Neural progenitor cell (in vitro differentiated cells): ENCODE measurements around the gene EIF4ENIF1. TPM values are rescaled to one million over a fixed set of nuclear protein-coding genes. Genes with fewer than 3 reads are reported as not detected.

Source experiments
- DNase-seq: peaks from one replicate; pipeline ENCODE4 v3.0.0-alpha.2; 2016; ENCODE audit warnings: low spot score
- H2AFZ ChIP-seq: fragments of 200-600 bp; sonication (generic); replicated peaks from 2 replicates; pipeline ENCODE4 v1.6.1; 2016; ENCODE audit warnings: antibody characterized with exemption
- H3F3A ChIP-seq: fragments of 200-600 bp; sonication (generic); 2 replicates; pipeline ENCODE4 v1.6.1; 2016; ENCODE audit warnings: antibody characterized with exemption, low read depth
- H3K27ac ChIP-seq: fragments of 200-600 bp; sonication (generic); 2 replicates; pipeline ENCODE4 v1.5.1; 2016; ENCODE audit warnings: mild to moderate bottlenecking
- H3K27me3 ChIP-seq: fragments of 200-600 bp; sonication (generic); 2 replicates; pipeline ENCODE4 v1.6.1; 2016; ENCODE audit warnings: mild to moderate bottlenecking, moderate library complexity
- H3K36me3 ChIP-seq: fragments of 200-600 bp; sonication (generic); 2 replicates; pipeline ENCODE4 v1.5.1; 2016
- H3K4me1 ChIP-seq: fragments of 200-600 bp; sonication (generic); 2 replicates; pipeline ENCODE4 v1.6.1; 2016; ENCODE audit warnings: mixed run types
- H3K4me2 ChIP-seq: fragments of 200-600 bp; sonication (generic); 2 replicates; pipeline ENCODE4 v1.6.1; 2016
- H3K4me3 ChIP-seq: fragments of 200-600 bp; sonication (generic); 2 replicates; pipeline ENCODE4 v1.5.1; 2016
- H3K79me2 ChIP-seq: fragments of 200-600 bp; sonication (generic); 2 replicates; pipeline ENCODE4 v1.6.1; 2016; ENCODE audit warnings: low read depth
- H3K9ac ChIP-seq: fragments of 200-600 bp; sonication (generic); 2 replicates; pipeline ENCODE4 v1.6.1; 2016
- H3K9me3 ChIP-seq: fragments of 200-600 bp; sonication (generic); 2 replicates; pipeline ENCODE4 v1.5.1; 2016; ENCODE audit warnings: low read depth
- H4K20me1 ChIP-seq: fragments of 200-600 bp; sonication (generic); 2 replicates; pipeline ENCODE4 v1.6.1; 2016; ENCODE audit warnings: low read depth
- H3K27ac Mint-ChIP-seq: 3 replicates; pipeline ENCODE4 v1.8.0; 2021; ENCODE audit warnings: mixed read lengths
- H3K27me3 Mint-ChIP-seq: 2 replicates; pipeline ENCODE4 v1.8.0; 2022; ENCODE audit warnings: low read depth, mild to moderate bottlenecking, inconsistent platforms, moderate library complexity, mixed read lengths; ENCODE audit not compliant: insufficient read depth
- H3K36me3 Mint-ChIP-seq: 3 replicates; pipeline ENCODE4 v1.8.0; 2021; ENCODE audit warnings: mixed read lengths
- H3K4me1 Mint-ChIP-seq: 3 replicates; pipeline ENCODE4 v1.8.0; 2021; ENCODE audit warnings: mixed read lengths
- H3K4me3 Mint-ChIP-seq: 3 replicates; pipeline ENCODE4 v1.8.0; 2021; ENCODE audit warnings: mild to moderate bottlenecking, moderate library complexity, mixed read lengths
- H3K9me3 Mint-ChIP-seq: 3 replicates; pipeline ENCODE4 v1.8.0; 2020; ENCODE audit warnings: mixed read lengths
- CTCF ChIP-seq: fragments of 200-600 bp; sonication (generic); IDR thresholded peaks from 2 replicates; pipeline ENCODE4 v1.5.1; 2017; ENCODE audit warnings: antibody characterized with exemption, mild to moderate bottlenecking
- EZH2 ChIP-seq: fragments of 200-600 bp; sonication (generic); IDR thresholded peaks from 2 replicates; pipeline ENCODE4 v1.6.1; 2017; ENCODE audit warnings: antibody characterized with exemption, mild to moderate bottlenecking, moderate library complexity
- EZH2phosphoT487 ChIP-seq: fragments of 200-600 bp; sonication (generic); IDR thresholded peaks from 2 replicates; pipeline ENCODE4 v1.6.1; 2017; ENCODE audit warnings: antibody characterized with exemption
- total RNA-seq: library from RNA; depleted of rRNA; stranded (reverse); fragments of >200 nt; gene quantifications from 2 replicates; pipeline ENCODE4 v1.2.3, GENCODE V29; 2015; ENCODE audit warnings: low replicate concordance

The EIF4ENIF1 gene
- total RNA-seq, 1 donor from 2014 or later, result 21.4 TPM

- Histone ChIP-seq H3K4me2 (no peak overlapping the region), H4K20me1 (peaks cover 31% of the 10 kb centered on the region), H3K36me3 (peaks cover 7% of the 10 kb centered on the region), H3K4me3 (no peak overlapping the region), H3K27me3 (no peaks in the 10 kb centered on the region), H3K4me1 (no peaks in the 10 kb centered on the region), H3K9me3 (no peaks in the 10 kb centered on the region), H3K27ac (no peak overlapping the region), H3K79me2 (peaks cover 63% of the 10 kb centered on the region), H2AFZ (no peak overlapping the region), H3K9ac (no peak overlapping the region), H3F3A (no peaks in the 10 kb centered on the region)
- H3K36me3 Mint-ChIP-seq, result peaks cover 24% of the 10 kb centered on the region
- H3K4me1 Mint-ChIP-seq, result peaks cover 3% of the 10 kb centered on the region
- DNase-seq, result no peak
- peaks cover 2% of the 10 kb centered on the region for H3K27me3 Mint-ChIP-seq
- H3K27ac Mint-ChIP-seq, result no peak overlapping the region
- TF ChIP-seq CTCF (no peak), EZH2 (no peak)
- H3K4me3 Mint-ChIP-seq, result no peak overlapping the region
- H3K9me3 Mint-ChIP-seq, result no peaks in the 10 kb centered on the region
Measured at GRCh38 chr22:31474743-31475142, 14.9 kb downstream of the EIF4ENIF1 start.

- no peak overlapping the region for H3K9ac ChIP-seq
- H3K4me2 ChIP-seq, result no peak overlapping the region
- no peak for DNase-seq
- no peaks in the 10 kb centered on the region for H3K9me3 ChIP-seq
- H3K36me3 ChIP-seq, result peaks cover 13% of the 10 kb centered on the region
- peaks cover 40% of the 10 kb centered on the region for H3K36me3 Mint-ChIP-seq
- H3K79me2 ChIP-seq, result no peaks in the 10 kb centered on the region
- H3K27me3 ChIP-seq, result no peaks in the 10 kb centered on the region
- H3K4me1 ChIP-seq, result no peaks in the 10 kb centered on the region
- H3K9me3 Mint-ChIP-seq, result no peaks in the 10 kb centered on the region
- no peaks in the 10 kb centered on the region for H4K20me1 ChIP-seq
- no peak overlapping the region for H2AFZ ChIP-seq
- H3K27ac ChIP-seq, result no peak overlapping the region
- no peak overlapping the region for H3K4me3 ChIP-seq
- H3K4me3 Mint-ChIP-seq, result no peak overlapping the region
- H3K4me1 Mint-ChIP-seq, result no peaks in the 10 kb centered on the region
- no peaks in the 10 kb centered on the region for H3K27me3 Mint-ChIP-seq
- no peaks in the 10 kb centered on the region for H3F3A ChIP-seq
- H3K27ac Mint-ChIP-seq, result no peak overlapping the region
- TF ChIP-seq EZH2phosphoT487, result no peak
- TF ChIP-seq EZH2, result no peak
- no peak for TF ChIP-seq CTCF
Measured at GRCh38 chr22:31465307-31465706, 24.3 kb downstream of the EIF4ENIF1 start.

GRCh38 chr22:31461699-31462098 lies 27.9 kb downstream of the EIF4ENIF1 start:
- Histone ChIP-seq H4K20me1 (no peaks in the 10 kb centered on the region), H3K36me3 (peaks cover 16% of the 10 kb centered on the region), H3K27ac (no peak overlapping the region), H3K27me3 (no peaks in the 10 kb centered on the region), H3K4me1 (no peaks in the 10 kb centered on the region), H3K9me3 (no peaks in the 10 kb centered on the region), H3F3A (no peaks in the 10 kb centered on the region), H3K4me2 (no peak overlapping the region), H3K4me3 (no peak overlapping the region), H3K79me2 (no peaks in the 10 kb centered on the region), H2AFZ (no peak overlapping the region), H3K9ac (no peak overlapping the region)
- Mint-ChIP-seq H3K27ac (no peak overlapping the region), H3K4me3 (no peak overlapping the region), H3K36me3 (peaks cover 32% of the 10 kb centered on the region), H3K27me3 (no peaks in the 10 kb centered on the region), H3K9me3 (no peaks in the 10 kb centered on the region), H3K4me1 (no peaks in the 10 kb centered on the region)
- DNase-seq, result no peak
- TF ChIP-seq EZH2 (no peak), CTCF (no peak), EZH2phosphoT487 (no peak)
